Measurements from ENCODE around the gene MED13L.
"Not testable (repeated sequence)": the region's sequence is repeated elsewhere in the genome, so short reads cannot be mapped to it uniquely, and the experiment has no call there.

Gene MED13L

DNA sequence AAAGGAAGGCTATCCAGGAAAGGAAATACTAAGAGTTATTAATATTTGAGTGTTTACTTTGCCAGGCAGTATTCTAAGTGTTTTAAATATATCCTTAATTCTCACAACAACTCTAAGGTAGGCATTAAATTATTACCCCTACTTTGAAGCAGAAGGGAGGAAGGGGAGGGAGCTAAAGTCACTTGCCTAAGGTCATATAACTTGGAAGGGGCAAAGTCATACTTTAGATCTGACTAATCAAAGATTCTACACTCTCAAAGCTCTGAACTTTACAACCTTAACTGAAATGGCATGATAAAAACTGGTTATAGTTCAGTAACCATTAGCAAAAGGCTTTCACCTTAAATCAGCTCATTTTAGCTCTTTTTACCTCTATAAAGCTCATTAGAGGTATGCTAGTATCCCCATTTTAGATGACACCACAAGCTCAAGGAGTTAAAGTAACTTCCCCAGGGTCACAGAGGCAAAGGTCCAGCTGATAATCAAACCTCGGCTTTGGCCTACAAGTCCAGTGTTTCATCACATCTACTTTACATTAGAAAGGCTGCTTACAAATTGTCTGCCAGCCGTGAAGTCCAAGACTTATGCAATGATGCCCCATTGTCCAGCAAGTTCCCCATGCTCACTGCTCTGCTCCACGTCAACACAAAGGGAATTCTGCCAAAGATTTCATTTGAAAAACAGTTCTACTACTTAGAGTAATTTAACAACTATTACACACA lies 223.9 kb downstream of the MED13L start:
- DNase-seq (ENCODE audit: low spot score), result peak; percentile 15

DNA sequence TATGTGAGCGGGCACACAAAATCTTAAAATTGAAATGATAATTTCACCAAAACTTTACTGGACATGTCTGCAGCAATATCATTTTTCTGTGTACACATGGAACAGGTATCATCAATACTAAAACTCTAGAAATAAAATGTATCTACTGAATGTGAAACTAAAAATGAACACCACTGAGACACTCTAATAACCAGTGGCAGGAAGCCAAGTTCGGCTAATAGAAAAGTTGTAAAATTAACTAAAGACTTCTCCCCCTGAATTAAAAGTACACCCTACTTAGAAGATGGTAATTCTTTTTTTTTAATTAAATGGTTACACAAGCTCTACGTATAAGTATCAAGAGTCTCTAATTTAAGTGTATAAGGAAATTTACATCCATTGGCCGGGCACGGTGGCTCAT lies 227.2 kb downstream of the MED13L start:
- DNase-seq (ENCODE audit: low spot score), result no peak

GRCh38 chr12:116048879-116049278 lies 228.6 kb downstream of the MED13L start:
- no peak for DNase-seq (ENCODE audit: low spot score)

GRCh38 chr12:116046039-116046438 lies 231.5 kb downstream of the MED13L start:
- DNase-seq (ENCODE audit: low spot score), result no peak

- DNase-seq (ENCODE audit: low spot score), result no peak
These were observed 232.3 kb downstream of the MED13L start for GRCh38 chr12:116045150-116045549.

- no peak for DNase-seq (ENCODE audit: low spot score)
These were observed 233.6 kb downstream of the MED13L start for GRCh38 chr12:116043659-116044535.

DNA sequence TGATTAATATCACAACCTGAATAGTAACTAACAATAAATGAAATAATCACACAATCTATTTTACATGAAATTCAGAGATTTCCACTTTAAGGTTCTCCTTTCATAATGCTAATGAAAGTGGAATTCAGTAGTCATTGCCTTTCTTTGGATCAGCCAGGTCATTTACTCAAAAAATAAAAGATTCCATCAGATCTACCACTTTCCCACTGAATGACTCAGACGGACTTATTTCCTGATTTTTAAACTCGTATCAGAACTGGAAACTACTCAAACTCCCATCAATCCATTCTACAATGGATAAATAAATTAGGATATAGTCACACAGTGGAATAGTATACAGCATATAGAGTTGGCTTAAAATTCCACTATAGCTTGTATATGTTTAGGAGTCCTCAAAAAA lies 237.1 kb downstream of the MED13L start:
- no peak for DNase-seq (ENCODE audit: low spot score)

GRCh38 chr12:116039081-116039480 lies 238.4 kb downstream of the MED13L start:
- no peak for DNase-seq (ENCODE audit: low spot score)

GRCh38 chr12:116037941-116038837 lies 239.3 kb downstream of the MED13L start:
- DNase-seq (ENCODE audit: low spot score), result no peak

DNA sequence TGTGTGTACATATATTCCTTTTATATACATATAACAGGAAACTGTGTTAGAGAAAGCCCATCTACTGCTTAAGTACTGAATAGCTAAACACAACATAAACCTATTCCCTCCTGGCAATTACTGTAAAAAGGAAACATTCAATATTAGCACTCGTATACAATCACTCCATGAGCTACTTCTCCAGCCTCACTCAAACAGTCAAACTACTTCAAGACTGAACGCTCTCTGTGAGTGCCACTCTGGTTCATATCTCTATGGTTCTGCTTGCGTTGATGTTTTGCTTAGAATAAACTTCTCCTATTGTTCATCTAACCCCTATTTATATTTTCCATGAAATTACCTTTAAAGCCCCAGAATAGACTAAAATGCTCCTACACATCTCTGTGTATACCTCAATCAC lies 243.7 kb downstream of the MED13L start:
- DNase-seq (ENCODE audit: low spot score), result no peak

- not testable (repeated sequence) for DNase-seq (ENCODE audit: low spot score)
These were observed 245.9 kb downstream of the MED13L start for GRCh38 chr12:116031624-116032023.

GRCh38 chr12:116028619-116029018 lies 248.9 kb downstream of the MED13L start:
- no peak for DNase-seq (ENCODE audit: low spot score)

DNA sequence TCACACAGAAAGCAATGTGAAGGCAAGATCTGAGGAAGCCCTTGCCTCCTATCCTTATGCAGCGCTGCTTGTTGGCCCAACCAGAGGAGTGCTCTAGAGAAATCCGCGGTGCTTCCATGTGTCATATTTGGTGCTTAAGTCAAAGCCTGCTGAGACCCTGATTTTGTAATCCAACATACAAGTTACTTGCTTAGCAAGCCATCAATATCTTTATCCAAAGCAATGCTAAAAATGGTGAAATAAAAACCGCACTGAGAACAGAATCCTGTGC lies 250.0 kb downstream of the MED13L start:
- DNase-seq (ENCODE audit: low spot score), result no peak

GRCh38 chr12:116026768-116027550 lies 250.5 kb downstream of the MED13L start:
- DNase-seq (ENCODE audit: low spot score), result peak; percentile 13

DNA sequence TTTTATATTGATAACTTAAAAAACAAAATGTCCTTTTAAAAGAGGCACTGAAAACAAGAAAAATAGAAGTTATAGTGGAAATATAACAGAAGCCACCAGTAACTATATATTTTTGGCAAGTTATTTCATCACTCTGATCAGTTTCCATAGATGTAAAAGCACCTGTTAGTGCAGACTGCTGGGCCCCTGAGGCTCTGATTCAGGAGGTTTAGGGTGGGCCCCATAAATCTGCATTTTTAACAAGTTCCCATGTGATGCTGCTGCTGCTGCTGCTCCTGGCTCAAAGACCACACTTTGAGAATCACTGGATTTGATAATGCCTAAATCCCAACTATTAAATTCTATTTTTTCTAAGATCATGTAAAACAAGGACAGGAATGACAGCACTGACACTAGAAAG lies 251.1 kb downstream of the MED13L start:
- no peak for DNase-seq (ENCODE audit: low spot score)

DNA sequence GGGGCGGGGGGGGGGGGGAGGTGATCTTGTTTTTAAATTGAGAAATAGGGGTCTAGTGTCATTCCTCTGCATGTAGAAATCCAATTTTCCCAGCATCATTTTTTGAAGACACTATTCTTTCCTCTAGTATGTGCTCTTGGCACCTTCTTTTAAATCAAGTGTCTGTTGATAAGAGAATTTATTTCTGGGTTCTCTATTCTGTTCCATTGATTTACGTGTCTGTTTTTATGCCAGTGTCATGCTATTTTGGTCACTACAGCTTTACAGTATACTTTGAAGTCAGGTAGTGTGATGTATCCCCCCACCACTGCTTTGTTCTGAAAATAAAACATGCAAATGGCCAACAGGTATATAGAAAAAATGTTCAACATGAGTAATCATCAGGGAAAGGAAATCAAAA lies 252.7 kb downstream of the MED13L start:
- no peak for DNase-seq (ENCODE audit: low spot score)

- DNase-seq (ENCODE audit: low spot score), result no peak
These were observed 258.1 kb downstream of the MED13L start for GRCh38 chr12:116019415-116019814.

GRCh38 chr12:116018282-116018681 lies 259.2 kb downstream of the MED13L start:
- DNase-seq (ENCODE audit: low spot score), result no peak

- peak; percentile 6 for DNase-seq (ENCODE audit: low spot score)
These were observed 262.0 kb downstream of the MED13L start for GRCh38 chr12:116015525-116015924.

- no peak for DNase-seq (ENCODE audit: low spot score)
These were observed 264.7 kb downstream of the MED13L start for GRCh38 chr12:116012757-116013156.

DNA sequence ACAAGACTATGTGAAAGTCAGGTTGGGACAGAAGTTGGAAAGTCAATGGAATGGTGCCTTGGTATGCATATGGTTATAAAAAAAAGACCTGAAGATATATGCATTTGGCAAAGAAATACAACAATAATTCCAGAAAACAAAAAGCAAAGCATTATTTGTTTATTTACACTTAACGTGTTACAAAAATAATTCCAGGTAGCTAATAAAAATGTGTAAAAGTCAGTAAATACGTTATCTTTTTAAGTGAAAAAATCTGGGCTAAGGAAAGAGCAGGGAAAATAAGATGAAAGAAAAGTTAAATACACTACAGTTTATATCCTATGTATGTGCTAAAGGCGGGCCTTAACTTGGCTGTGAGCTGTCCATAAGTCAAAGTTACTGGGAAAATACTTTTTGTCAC lies 266.3 kb downstream of the MED13L start:
- no peak for DNase-seq (ENCODE audit: low spot score)

GRCh38 chr12:116010467-116010866 lies 267.0 kb downstream of the MED13L start:
- no peak for DNase-seq (ENCODE audit: low spot score)

Measured in activated CD4-positive, alpha-beta T cell treated with anti-CD3 and anti-CD28 coated beads, Interleukin-2, Interleukin-4, amounts not matched to agents 100 ng/mL and 50 ng/mL, durations not matched to agents 16 hours and 8 hours (primary cell).